ENCODE data around the gene CEP126.
"Not testable (repeated sequence)": the region's sequence is repeated elsewhere in the genome, so short reads cannot be mapped to it uniquely, and the experiment has no call there.

CEP126 gene

DNA sequence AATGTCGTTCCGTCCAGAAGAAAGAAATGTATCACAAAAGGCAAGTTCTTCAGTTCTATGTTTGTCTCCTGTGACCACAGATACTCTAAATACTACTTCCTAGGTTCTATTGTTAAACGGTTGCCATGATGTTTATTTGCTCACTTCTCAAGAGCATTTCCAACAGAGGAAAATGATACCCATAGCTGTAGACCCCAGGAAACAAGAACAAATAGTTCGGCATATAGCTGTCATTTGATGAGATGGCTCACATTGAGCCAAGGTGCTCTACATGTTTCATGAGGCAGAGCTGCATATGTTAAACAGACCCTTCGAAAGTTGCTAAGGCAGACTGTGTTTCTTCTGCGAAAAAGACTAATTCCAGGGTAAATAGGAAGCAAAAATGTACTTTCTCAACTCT is 16.9 kb downstream of the CEP126 start:
- no peak for DNase-seq (ENCODE audit: low read depth in 3 of 3)

- DNase-seq (ENCODE audit: low read depth in 3 of 3): no peak
Observed at GRCh38 chr11:101940901-101941520, 26.2 kb downstream of the CEP126 start.

DNA sequence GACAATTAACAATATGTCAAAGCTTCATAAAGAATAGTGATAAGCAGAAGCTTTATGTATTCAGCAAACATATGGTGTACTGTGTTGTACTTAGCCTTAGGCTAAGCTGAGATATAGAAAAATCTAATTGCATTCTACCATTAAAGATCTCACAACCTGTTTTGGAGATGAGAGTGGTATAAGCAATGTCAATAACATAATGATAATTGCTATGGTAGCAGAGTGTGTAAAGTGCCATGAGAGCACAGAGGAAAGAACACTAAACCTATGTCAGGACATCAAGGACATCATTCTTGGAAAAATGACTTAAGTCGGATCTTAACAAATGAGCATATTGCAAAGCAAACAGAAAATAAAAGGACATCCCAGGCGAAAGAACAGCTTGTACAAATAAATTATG is 30.1 kb downstream of the CEP126 start:
- no peak for DNase-seq (ENCODE audit: low read depth in 3 of 3)

- no peak for DNase-seq (ENCODE audit: low read depth in 3 of 3)
Observed at GRCh38 chr11:101945448-101945847, 30.6 kb downstream of the CEP126 start.

DNA sequence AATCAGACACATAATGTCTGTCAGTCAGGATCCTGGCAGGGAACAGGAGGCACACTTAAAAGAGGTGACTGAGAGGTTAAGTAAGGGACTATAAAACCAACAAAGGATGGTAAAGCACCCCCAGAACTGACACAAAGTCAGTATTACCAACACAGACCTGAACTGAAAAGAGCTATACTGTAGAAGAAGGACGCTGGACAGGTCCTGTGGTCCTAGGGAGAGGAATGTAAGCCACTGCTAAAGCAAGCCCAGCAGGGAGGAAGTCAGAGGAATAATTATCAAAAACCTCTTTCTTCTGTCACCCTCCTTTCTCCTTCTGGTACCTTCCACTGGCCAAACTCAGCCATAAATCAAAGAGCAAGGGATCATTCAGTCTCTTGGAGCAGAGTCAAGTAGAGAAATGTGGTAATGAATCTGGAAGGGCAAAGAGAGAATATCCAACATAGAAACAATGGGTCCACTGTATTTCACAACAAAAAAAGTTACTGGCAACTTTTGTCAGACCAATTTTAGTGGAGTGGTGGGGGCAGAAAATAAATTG is 34.9 kb downstream of the CEP126 start:
- no peak for DNase-seq (ENCODE audit: low read depth in 3 of 3)

DNA sequence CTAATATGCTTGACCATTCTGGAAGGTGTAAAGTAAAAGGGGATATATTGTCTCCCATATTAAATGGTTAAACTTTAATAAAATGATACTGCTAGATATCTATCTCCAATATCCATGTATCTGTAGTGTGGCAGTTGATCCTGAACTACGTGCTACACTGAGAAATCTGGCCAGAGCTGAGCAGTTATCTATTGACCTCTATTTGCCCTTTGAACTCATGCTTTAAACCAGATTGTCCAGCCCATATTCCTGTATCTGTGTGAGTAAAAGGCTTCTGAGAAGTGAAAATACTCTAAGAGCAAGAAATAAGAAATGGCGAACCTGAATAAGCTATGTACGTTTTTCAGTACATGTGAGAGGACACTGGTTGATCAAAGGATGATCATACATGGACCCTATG is 40.5 kb downstream of the CEP126 start:
- DNase-seq (ENCODE audit: low read depth in 3 of 3): no peak

GRCh38 chr11:101955701-101956100 is 40.9 kb downstream of the CEP126 start:
- no peak for DNase-seq (ENCODE audit: low read depth in 3 of 3)

DNA sequence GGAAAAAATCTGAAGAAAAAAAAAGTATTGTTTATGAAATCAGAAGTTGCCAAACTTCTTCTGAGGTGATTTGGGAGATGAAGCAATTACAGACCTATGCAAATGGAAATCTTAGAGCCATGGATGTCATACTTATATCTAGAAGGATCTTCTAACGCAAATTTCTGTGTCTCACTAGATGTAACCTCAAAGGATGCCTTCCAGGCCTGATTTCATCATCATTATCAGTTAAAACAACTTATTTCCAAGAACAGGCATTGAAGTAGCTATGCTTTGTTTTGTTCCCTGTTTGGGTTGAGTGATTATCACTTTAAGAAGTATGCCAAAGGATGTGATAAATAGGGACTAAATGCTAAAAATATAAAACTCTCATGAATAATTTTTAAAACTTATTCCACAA is 45.4 kb downstream of the CEP126 start:
- DNase-seq (ENCODE audit: low read depth in 3 of 3): no peak

DNA sequence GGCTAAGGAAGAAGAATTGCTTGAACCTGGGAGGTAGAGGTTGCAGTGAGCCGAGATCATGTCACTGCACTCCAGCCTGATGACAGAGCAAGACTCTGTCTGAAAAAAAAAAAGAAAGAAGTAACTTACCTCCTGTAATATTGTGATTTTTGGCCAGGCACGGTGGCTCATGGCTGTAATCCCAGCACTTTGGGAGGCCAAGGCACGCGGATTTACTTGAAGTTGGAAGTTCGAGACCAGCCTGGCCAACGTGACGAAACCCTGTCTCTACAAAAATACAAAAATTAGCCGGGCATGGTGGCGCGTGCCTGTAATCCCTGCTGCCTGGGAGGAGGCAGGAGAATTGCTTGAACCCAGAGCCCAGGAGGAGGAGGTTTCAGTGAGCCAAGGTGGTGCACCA is 49.4 kb downstream of the CEP126 start:
- not testable (repeated sequence) for DNase-seq (ENCODE audit: low read depth in 3 of 3)

DNA sequence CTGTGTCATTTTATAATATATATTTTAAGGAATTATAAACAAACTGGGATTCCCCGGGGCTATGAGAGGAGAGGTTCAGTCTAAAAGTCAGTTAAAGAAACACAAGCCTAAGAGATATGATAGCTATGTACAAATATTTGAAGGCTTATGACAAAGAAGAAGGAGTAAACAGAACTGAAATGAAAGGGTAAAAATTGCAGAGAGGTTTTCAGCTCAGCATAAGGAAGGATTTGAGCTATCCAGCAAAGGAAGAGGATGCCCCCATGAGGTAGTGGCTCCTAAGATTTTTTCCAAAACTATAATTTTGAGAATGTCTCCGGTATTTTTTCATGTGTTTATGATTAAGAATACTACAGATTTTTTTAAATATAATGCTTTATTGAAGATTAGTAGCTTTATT is 59.4 kb downstream of the CEP126 start:
- DNase-seq (ENCODE audit: low read depth in 3 of 3): no peak

DNA sequence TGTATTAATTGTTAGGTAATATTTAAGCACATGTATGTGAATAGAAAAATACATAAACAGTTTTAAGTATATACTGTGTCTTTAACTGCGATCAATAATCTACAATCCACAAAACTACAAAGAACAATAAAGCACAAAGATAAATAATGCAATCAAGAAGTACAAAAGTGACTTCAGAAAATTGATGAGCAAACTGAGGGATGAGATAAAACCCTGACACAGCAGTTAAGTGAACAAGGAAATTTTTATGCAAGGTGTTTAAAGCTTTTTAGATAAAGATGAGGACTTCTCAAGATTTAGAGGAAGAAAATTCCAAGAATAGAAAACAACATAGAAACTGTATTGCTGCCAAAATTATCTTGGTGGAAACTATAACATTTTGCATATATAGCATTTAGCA is 60.0 kb downstream of the CEP126 start:
- DNase-seq (ENCODE audit: low read depth in 3 of 3): no peak

DNA sequence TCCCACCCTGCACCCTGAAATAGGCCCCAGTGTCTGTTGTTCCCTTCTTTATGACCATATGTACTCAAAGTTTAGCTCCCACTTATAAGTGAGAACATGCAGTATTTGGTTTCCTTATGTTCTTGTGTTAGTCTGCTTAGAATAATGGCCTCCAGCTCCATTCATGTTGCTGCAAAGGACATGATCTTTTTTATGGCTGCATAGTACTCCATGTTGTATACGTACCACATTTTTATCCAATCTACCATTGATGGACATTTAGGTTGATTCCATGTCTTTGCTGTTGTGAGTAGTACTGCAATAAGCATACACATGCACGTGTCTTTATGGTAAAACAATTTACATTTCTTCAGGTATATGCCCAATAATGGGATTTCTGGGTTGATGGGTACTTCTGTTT is 60.9 kb downstream of the CEP126 start:
- no peak for DNase-seq (ENCODE audit: low read depth in 3 of 3)

- no peak for DNase-seq (ENCODE audit: low read depth in 3 of 3)
Observed at GRCh38 chr11:101987370-101987769, 72.6 kb downstream of the CEP126 start.

GRCh38 chr11:101993172-101993571 is 78.4 kb downstream of the CEP126 start:
- no peak for DNase-seq (ENCODE audit: low read depth in 3 of 3)

GRCh38 chr11:101994052-101994469 is 79.3 kb downstream of the CEP126 start:
- DNase-seq (ENCODE audit: low read depth in 3 of 3): not testable (repeated sequence)

DNA sequence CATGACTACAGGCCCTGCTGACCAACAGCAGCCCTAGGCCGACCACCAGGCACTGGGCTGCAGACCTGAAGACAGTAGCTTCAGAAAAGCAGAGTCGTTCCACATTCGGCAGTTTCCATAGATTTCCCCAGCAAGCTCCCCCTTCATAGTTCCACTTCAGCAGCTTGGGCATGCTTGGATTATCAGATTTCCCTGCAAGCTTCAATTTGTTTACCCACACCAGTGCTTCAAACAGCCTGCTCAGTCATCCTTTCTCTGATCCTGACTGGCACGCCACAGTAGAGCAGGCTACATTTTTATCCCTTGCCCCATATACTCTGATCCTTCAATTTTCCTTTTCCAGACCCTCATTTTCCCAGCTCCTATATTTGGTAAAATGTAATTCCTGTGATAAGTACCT is 81.3 kb downstream of the CEP126 start:
- no peak for DNase-seq (ENCODE audit: low read depth in 3 of 3)

GRCh38 chr11:102001657-102002338 is 87.0 kb downstream of the CEP126 start:
- no peak for DNase-seq (ENCODE audit: low read depth in 3 of 3)

GRCh38 chr11:102004220-102004619 is 89.4 kb downstream of the CEP126 start:
- DNase-seq (ENCODE audit: low read depth in 3 of 3): no peak

GRCh38 chr11:102005306-102005705 is 90.5 kb downstream of the CEP126 start:
- DNase-seq (ENCODE audit: low read depth in 3 of 3): no peak

GRCh38 chr11:102006835-102007566 is 92.2 kb downstream of the CEP126 start:
- DNase-seq (ENCODE audit: low read depth in 3 of 3): no peak

- no peak for DNase-seq (ENCODE audit: low read depth in 3 of 3)
Observed at GRCh38 chr11:102007567-102008437, 93.0 kb downstream of the CEP126 start.
